Adrenal gland (tissue), 5 donors: ENCODE results near the gene CABP4.

Experiments
- POLR2A ChIP-seq, 2 donors: fragments of 450-650 bp; IDR thresholded peaks; one replicate each; pipeline ENCODE4 v1.6.1; 2017; ENCODE audit warnings: antibody characterized with exemption in 2 of 2, mild to moderate bottlenecking in 2 of 2, moderate library complexity in 1 of 2
- TF ChIP-seq, protein P1 (sequence below), 6 experiments: fragments of 450-650 bp in 4 of 6; fragments of 200-600 bp in 2 of 6; sonication (generic) in 1 of 6; IDR thresholded peaks; 1 replicate in 5 of 6; 2 replicates in 1 of 6; pipeline versions ENCODE4 v1.5.1 to v1.8.0; 2016 to 2021; ENCODE audit warnings: antibody characterized with exemption in 6 of 6, mild to moderate bottlenecking in 2 of 6, moderate library complexity in 1 of 6
- donor health status: DM: no; HTN: no; CAD: no.

DNA sequence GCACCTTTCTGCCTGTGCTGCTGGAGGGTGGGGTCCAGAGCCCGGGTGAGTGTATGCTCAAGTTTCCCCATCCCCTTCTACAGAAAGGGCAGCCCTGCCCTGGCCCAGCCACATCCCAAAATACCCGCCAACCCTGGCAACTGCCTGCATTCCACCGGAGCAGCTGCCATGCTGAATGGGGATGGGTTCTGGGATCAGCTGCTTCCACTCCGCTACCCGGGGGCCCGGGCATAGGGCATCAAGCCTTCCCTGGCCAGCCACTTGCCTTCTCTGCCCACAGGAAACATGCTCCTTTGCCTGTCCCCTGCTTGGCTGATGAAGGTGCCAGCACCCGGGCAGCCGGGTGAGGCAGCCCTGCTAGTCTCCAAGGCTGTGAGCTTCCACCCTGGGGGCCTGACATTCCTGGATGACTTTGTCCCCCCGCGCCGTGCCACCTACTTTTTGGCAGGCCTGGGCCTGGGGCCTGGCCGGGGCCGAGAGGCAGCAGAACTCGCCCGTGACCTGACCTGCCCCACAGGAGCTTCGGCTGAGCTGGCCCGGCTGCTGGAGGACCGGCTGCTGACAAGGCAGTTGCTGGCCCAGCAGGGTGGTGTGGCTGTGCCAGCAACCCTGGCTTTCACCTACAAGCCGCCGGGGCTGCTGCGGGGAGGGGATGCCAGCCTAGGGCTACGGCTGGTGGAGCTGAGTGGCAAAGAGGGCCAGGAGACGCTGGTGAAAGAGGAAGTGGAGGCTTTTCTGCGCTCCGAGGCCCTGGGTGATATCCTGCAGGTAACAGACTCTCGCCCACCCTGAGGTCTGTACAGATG is 36.5 kb upstream of the CABP4 start:
- TF ChIP-seq, protein P1, sequence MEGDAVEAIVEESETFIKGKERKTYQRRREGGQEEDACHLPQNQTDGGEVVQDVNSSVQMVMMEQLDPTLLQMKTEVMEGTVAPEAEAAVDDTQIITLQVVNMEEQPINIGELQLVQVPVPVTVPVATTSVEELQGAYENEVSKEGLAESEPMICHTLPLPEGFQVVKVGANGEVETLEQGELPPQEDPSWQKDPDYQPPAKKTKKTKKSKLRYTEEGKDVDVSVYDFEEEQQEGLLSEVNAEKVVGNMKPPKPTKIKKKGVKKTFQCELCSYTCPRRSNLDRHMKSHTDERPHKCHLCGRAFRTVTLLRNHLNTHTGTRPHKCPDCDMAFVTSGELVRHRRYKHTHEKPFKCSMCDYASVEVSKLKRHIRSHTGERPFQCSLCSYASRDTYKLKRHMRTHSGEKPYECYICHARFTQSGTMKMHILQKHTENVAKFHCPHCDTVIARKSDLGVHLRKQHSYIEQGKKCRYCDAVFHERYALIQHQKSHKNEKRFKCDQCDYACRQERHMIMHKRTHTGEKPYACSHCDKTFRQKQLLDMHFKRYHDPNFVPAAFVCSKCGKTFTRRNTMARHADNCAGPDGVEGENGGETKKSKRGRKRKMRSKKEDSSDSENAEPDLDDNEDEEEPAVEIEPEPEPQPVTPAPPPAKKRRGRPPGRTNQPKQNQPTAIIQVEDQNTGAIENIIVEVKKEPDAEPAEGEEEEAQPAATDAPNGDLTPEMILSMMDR (IDR thresholded peaks at IDR 0.05) = no peak
- no peak for TF ChIP-seq POLR2A (IDR thresholded peaks at IDR 0.05)
